MM.1S (cell line): ENCODE results near the gene MEF2C.

Experiments
- EZH2 ChIP-seq: fragments of 300-600 bp; sonication (generic); optimal IDR thresholded peaks from 2 replicates; pipeline ENCODE3; 2017; ENCODE audit warnings: low read depth, mild to moderate bottlenecking, antibody characterized with exemption, low read length, mixed read lengths
- EZH2phosphoT487 ChIP-seq: fragments of 300-600 bp; sonication (generic); IDR thresholded peaks from 2 replicates; pipeline ENCODE4 v1.6.1; 2018; ENCODE audit warnings: antibody characterized with exemption, low read length

GRCh38 chr5:88782571-88782970 lies 100.4 kb downstream of the MEF2C start:
- no peak for TF ChIP-seq EZH2
- no peak for TF ChIP-seq EZH2phosphoT487
